SK-N-SH treated with all-trans-retinoic acid at 6 μM for 48 hours (cell line): Measurements from ENCODE around the gene CPA5.

ENCODE experiments used
- ATAC-seq: fragments of 200-7000 bp; cut with Tn5 transposase; 3 replicates; pipeline ENCODE4 v1.9.1; 2020; ENCODE audit warnings: mild to moderate bottlenecking, moderate library complexity
- ARNTL ChIP-seq: fragments of 450-650 bp; formaldehyde crosslinking; IDR thresholded peaks from 2 replicates; pipeline ENCODE4 v1.5.0; 2020; ENCODE audit warnings: low read depth, mild to moderate bottlenecking, moderate library complexity, borderline replicate concordance
- BACH2 ChIP-seq: fragments of 250-450 bp; sonication (Bioruptor Pico); IDR thresholded peaks from 2 replicates; pipeline ENCODE4 v1.9.0; 2021; ENCODE audit warnings: mild to moderate bottlenecking, borderline replicate concordance
- ESRRG ChIP-seq: fragments of 250-450 bp; sonication (Bioruptor Pico); IDR thresholded peaks from 2 replicates; pipeline ENCODE4 v1.6.1; 2021; ENCODE audit warnings: mild to moderate bottlenecking
- GLIS3 ChIP-seq: fragments of 250-450 bp; sonication (Bioruptor Pico); IDR thresholded peaks from 2 replicates; pipeline ENCODE4 v1.5.0; 2020; ENCODE audit warnings: mild to moderate bottlenecking, moderate library complexity
- OSR1 ChIP-seq: fragments of 250-450 bp; sonication (Bioruptor Pico); IDR thresholded peaks from 2 replicates; pipeline ENCODE4 v1.8.0; 2022; ENCODE audit warnings: moderate library complexity, mild to moderate bottlenecking, inconsistent platforms
- PATZ1 ChIP-seq: fragments of 250-450 bp; sonication (Bioruptor Pico); IDR thresholded peaks from 2 replicates; pipeline ENCODE4 v1.8.0; 2020; ENCODE audit warnings: mild to moderate bottlenecking, moderate library complexity, borderline replicate concordance
- TCF4 ChIP-seq: fragments of 250-450 bp; sonication (Bioruptor Pico); IDR thresholded peaks from 2 replicates; pipeline ENCODE4 v1.8.0; 2021; ENCODE audit warnings: mild to moderate bottlenecking, moderate library complexity, borderline replicate concordance
- ZC3H10 ChIP-seq: fragments of 250-450 bp; sonication (Bioruptor Pico); IDR thresholded peaks from 2 replicates; pipeline ENCODE4 v1.5.1; 2021; ENCODE audit warnings: mild to moderate bottlenecking, moderate library complexity

CPA5 gene

DNA sequence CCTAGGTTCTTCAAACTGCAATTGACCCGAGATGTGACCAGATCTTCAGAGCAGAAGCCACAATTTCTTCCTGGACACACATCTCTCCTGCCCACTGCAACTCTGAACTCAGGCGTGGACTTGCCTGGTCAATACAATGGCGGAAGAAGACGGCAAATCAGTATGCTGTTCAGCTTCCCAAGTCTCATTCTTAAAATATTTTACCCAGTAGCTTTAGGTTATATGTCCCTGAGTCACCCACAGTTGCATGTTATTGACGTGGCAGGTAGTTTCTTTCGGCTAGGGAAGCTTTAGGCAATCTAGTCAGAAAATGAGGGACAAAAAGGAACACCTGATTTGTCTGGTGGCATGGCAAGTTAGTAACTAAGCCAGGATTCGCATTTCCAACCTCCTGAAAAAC lies 73.7 kb downstream of the CPA5 start:
- ATAC-seq: no peak
- TF ChIP-seq ESRRG (CRISPR knock-in tag): no peak
- TF ChIP-seq TCF4: no peak
- no peak for TF ChIP-seq OSR1 (CRISPR knock-in tag)
- TF ChIP-seq GLIS3 (CRISPR knock-in tag): no peak
- no peak for TF ChIP-seq BACH2 (CRISPR knock-in tag)
- no peak for TF ChIP-seq ZC3H10 (CRISPR knock-in tag)
- TF ChIP-seq ARNTL (CRISPR knock-in tag): no peak
- no peak for TF ChIP-seq PATZ1 (CRISPR knock-in tag)
